Esophagus muscularis mucosa (tissue), 4 donors: Measurements from ENCODE around the gene INTS11. TPM values are rescaled to one million over a fixed set of nuclear protein-coding genes. Genes with fewer than 3 reads are reported as not detected.
A peak's percentile ranks its signal among the peaks of the same experiment; 100 is the strongest.

Experiments used
- DNase-seq: peaks from one replicate; pipeline ENCODE4 v3.0.0-alpha.2; 2017; ENCODE audit errors: extremely low spot score
- H3K27ac ChIP-seq, 4 donors: fragments of 200-600 bp; sonication (generic); replicated peaks in 1 of 4; 1 replicate in 3 of 4; 2 replicates in 1 of 4; pipeline ENCODE4 v1.5.1; 2016 to 2019; ENCODE audit warnings: mild to moderate bottlenecking in 1 of 4
- H3K27me3 ChIP-seq, 4 donors: fragments of 200-600 bp; sonication (generic); one replicate each; pipeline versions ENCODE4 v1.5.1 to v1.6.0; 2016 to 2019
- H3K36me3 ChIP-seq, 4 donors: fragments of 200-600 bp; sonication (generic); one replicate each; pipeline ENCODE4 v1.5.1; 2016 to 2019
- H3K4me1 ChIP-seq, 4 donors: fragments of 200-600 bp; sonication (generic); one replicate each; pipeline ENCODE4 v1.5.1; 2016 to 2019
- H3K4me3 ChIP-seq, 4 donors: fragments of 200-600 bp; sonication (generic); 1 replicate in 2 of 4; 2 replicates in 2 of 4; pipeline ENCODE4 v1.5.1; 2016 to 2019; ENCODE audit warnings: mild to moderate bottlenecking in 4 of 4, moderate library complexity in 1 of 4
- H3K9me3 ChIP-seq, 4 donors: fragments of 200-600 bp; sonication (generic); 1 replicate in 3 of 4; 2 replicates in 1 of 4; pipeline ENCODE4 v1.5.1; 2016 to 2019
- CTCF ChIP-seq, 3 experiments: fragments of 200-600 bp in 2 of 3; fragments of 450-650 bp in 1 of 3; sonication (generic) in 2 of 3; IDR thresholded peaks; one replicate each; pipeline ENCODE4 v1.5.1; 2017 to 2019; ENCODE audit warnings: antibody characterized with exemption in 3 of 3, mild to moderate bottlenecking in 2 of 3, moderate library complexity in 1 of 3
- EP300 ChIP-seq: sonication (generic); formaldehyde crosslinking; IDR thresholded peaks from one replicate; pipeline ENCODE4 v1.6.1; 2017; ENCODE audit warnings: antibody characterized with exemption
- POLR2A ChIP-seq: fragments of 450-650 bp; IDR thresholded peaks from one replicate; pipeline ENCODE4 v1.6.1; 2017; ENCODE audit warnings: antibody characterized with exemption, moderate library complexity, mild to moderate bottlenecking, low read depth
- POLR2AphosphoS5 ChIP-seq, 2 donors: sonication (generic); formaldehyde crosslinking; IDR thresholded peaks; one replicate each; pipeline ENCODE4 v1.6.1; 2017; ENCODE audit warnings: antibody characterized with exemption in 2 of 2
- WGBS: methylation state at CpG from one replicate; pipeline ENCODE4 v1.1.5; 2018; 5-methylcytosine and 5-hydroxymethylcytosine counted together
- intact Hi-C: fragments of 100-400 bp; cut with DNase I; formaldehyde crosslinking; loops from one replicate; pipeline ENCODE4 v1.15.1; 2023
- total RNA-seq, 4 donors: library from RNA; depleted of rRNA; stranded (reverse); fragments of >200 nt; gene quantifications; one replicate each; pipeline versions ENCODE4 v1.1.0 to v1.2.1, GENCODE V29; 2016

INTS11 gene
- total RNA-seq, 4 donors from 2014 or later: 75.9 to 121 (median 87.8) TPM

- intact Hi-C loops: no loop called here
- 28% methylated on average over 6 of the region's 11 CpGs for WGBS
- DNase-seq: no peak
- no peak for TF ChIP-seq CTCF (IDR thresholded peaks at IDR 0.05)
- no peak for TF ChIP-seq POLR2AphosphoS5 (IDR thresholded peaks at IDR 0.05)
- no peak for TF ChIP-seq POLR2A
- TF ChIP-seq EP300: no peak
- Histone ChIP-seq H3K27ac (peak overlapping the region; percentile 79 to 87 (median 84)), H3K4me3 (peak overlapping the region; percentile 67 to 91 (median 81)), H3K4me1 (peaks cover 48 to 68% (median 61%) of the 10 kb centered on the region in 4 donors), H3K36me3 (peaks cover 3 to 18% (median 16%) of the 10 kb centered on the region in 4 donors), H3K27me3 (no peaks in the 10 kb centered on the region), H3K9me3 (no peaks in the 10 kb centered on the region)
Observed at GRCh38 chr1:1306070-1306660, 18.3 kb downstream of the INTS11 start.

- H3K27me3 ChIP-seq: no peaks in the 10 kb centered on the region
- TF ChIP-seq POLR2AphosphoS5 (IDR thresholded peaks at IDR 0.05) (peak; percentile 40 to 55), CTCF (IDR thresholded peaks at IDR 0.05) (no peak)
- peaks cover 0 to 13% (median 10%) of the 10 kb centered on the region in 4 donors for H3K36me3 ChIP-seq
- no peaks in the 10 kb centered on the region for H3K9me3 ChIP-seq
- H3K27ac ChIP-seq: peak overlapping the region; percentile 79 to 87 (median 84)
- peaks cover 48 to 66% (median 61%) of the 10 kb centered on the region in 4 donors for H3K4me1 ChIP-seq
- intact Hi-C loops: no loop called here
- 13% methylated on average over 4 of the region's 25 CpGs for WGBS
- peak overlapping the region; percentile 67 to 91 (median 81) for H3K4me3 ChIP-seq
- peak; percentile 93 for DNase-seq
Observed at GRCh38 chr1:1305300-1306069, 19.0 kb downstream of the INTS11 start.

DNA sequence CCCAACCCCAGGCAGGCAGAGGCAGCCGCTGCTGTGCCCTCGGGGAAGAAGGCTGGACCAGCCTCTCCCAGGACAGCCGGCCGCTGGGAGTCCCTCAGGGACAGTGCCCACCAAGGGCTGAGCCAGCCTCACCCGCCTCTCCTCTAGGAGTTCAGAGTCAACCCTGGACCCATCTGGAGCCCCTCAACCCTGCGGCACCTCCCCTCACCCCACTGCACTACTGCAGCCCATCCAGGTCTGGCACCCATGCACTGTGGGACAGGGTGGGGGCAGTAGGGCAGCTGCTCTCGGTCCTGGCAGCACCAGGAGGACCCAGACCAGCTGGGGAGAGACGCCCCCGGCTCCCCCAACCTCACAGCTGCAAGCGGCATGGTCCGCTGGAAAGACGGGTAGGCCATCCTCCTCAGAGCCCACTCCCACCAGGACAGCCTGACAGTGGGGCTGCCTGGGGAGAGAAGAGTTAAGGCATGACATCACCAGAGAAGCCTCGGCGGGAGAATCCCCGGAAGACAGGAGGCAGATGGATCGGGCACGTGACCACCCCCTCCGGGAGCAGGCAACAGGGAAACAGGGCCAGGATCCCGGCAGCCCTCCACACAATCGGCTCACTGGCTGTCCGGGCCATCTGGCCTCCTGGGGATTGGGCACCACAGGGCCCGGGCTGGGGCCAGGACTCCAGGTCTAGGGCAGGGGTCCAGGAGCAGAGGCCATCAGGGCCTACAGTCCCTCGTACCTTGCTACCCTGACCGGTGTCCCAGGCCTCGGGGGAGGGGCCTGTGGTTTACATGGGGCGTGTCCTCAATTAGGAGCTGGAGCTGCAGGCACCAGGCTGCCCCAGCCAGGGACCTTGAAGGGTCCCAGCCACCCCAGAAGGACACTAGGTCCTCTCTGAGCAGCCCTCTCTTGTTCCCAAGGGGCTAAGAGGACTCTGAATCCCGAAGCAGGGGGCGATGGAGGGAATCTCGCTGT is 19.8 kb downstream of the INTS11 start:
- Histone ChIP-seq H3K36me3 (peaks cover 0 to 13% (median 7%) of the 10 kb centered on the region in 4 donors), H3K9me3 (no peaks in the 10 kb centered on the region), H3K4me3 (peak overlapping the region; percentile 67 to 91 (median 81)), H3K27me3 (no peaks in the 10 kb centered on the region), H3K27ac (peak overlapping the region; percentile 79 to 87 (median 84)), H3K4me1 (peaks cover 44 to 57% (median 55%) of the 10 kb centered on the region in 4 donors)
- TF ChIP-seq POLR2A (no peak), EP300 (no peak), CTCF (IDR thresholded peaks at IDR 0.05) (no peak), POLR2AphosphoS5 (IDR thresholded peaks at IDR 0.05) (peak; percentile 41 to 88)
- peak; percentile 96 for DNase-seq
- WGBS: 20% methylated on average over 16 of the region's 29 CpGs
- intact Hi-C loops: no loop called here

DNA sequence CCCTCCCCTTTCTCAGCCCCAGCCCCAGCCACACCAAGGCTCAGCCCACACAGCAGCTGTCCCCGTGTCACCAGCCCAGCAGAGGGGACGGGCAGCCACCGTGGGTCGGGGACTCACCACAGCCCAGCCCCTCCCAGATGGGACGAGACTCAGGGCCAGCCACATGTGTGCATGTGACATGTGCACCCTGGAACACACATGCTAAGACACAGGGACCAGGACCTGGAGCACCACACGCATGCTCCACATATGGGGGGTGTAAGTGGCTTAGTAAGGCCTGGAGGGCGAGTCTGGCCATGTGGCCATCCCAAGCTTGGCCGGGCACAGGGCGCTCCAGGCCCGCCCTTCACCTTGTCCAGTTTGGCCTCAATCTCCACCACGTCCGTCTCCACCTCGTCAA is 20.7 kb downstream of the INTS11 start:
- H3K27ac ChIP-seq: peak overlapping the region; percentile 79 to 87 (median 84)
- DNase-seq: no peak
- intact Hi-C loops: no loop called here

More for the DNA sequence above, 20.7 kb downstream of the INTS11 start:
- WGBS: 80% methylated on average over 4 of the region's 13 CpGs
- Histone ChIP-seq H3K36me3 (peaks cover 0 to 21% (median 11%) of the 10 kb centered on the region in 4 donors), H3K4me1 (peaks cover 38 to 55% (median 46%) of the 10 kb centered on the region in 4 donors), H3K9me3 (no peaks in the 10 kb centered on the region), H3K4me3 (peak overlapping the region in 1 of 4 donors; percentile 67), H3K27me3 (no peaks in the 10 kb centered on the region)
- TF ChIP-seq CTCF (IDR thresholded peaks at IDR 0.05) (no peak), POLR2A (no peak), POLR2AphosphoS5 (IDR thresholded peaks at IDR 0.05) (no peak), EP300 (no peak)
